AG04449 (cell line): ENCODE results near the gene ZNF521.

Experiments
- CTCF ChIA-PET: fragments of 350-600 bp; formaldehyde crosslinking; extraction: SDS; loops from one replicate; lab custom pipeline; 2021; ENCODE audit warnings: antibody characterized with exemption; lab: Yijun Ruan, JAX
- POLR2A ChIA-PET: fragments of 400-600, 350-600 bp; formaldehyde crosslinking; extraction: SDS; loops from one replicate; lab custom pipeline; 2020; ENCODE audit warnings: antibody characterized with exemption, inconsistent platforms; lab: Yijun Ruan, JAX
- DNase-seq: peaks from one replicate; pipeline ENCODE4 v3.0.0-alpha.2; 2010; ENCODE audit warnings: low read depth, low spot score
- H3K4me3 ChIP-seq: 2 replicates; pipeline ENCODE4 v1.5.1; 2011; ENCODE audit warnings: low read depth, mild to moderate bottlenecking, control low read depth, low read length
- TF ChIP-seq, protein P1 (sequence below): IDR thresholded peaks from one replicate; pipeline ENCODE4 v1.5.1; 2011; ENCODE audit warnings: mild to moderate bottlenecking, moderate library complexity, low read length, control low read depth, inconsistent platforms; ENCODE audit not compliant: insufficient read depth; ENCODE audit errors: missing control alignments

The ZNF521 gene

DNA sequence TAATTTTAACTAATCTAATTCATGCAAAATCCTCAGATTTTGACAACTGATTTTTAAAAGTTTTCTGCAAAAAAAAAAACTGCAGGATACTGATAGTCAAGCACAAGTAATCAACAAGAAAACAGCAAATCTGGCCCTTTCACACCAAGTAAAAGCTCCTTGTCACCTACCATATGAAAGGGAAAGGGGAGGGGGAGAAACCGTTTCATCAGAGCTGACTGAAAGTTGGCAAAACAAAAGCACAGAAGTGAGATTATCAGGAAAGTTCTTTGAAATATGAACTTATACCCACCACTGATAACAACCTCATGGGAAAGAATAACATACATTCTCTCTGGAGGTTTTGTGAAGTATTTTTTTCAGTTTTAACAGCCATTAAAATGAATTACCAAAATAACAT is 38.7 kb downstream of the ZNF521 start:
- TF ChIP-seq, protein P1, sequence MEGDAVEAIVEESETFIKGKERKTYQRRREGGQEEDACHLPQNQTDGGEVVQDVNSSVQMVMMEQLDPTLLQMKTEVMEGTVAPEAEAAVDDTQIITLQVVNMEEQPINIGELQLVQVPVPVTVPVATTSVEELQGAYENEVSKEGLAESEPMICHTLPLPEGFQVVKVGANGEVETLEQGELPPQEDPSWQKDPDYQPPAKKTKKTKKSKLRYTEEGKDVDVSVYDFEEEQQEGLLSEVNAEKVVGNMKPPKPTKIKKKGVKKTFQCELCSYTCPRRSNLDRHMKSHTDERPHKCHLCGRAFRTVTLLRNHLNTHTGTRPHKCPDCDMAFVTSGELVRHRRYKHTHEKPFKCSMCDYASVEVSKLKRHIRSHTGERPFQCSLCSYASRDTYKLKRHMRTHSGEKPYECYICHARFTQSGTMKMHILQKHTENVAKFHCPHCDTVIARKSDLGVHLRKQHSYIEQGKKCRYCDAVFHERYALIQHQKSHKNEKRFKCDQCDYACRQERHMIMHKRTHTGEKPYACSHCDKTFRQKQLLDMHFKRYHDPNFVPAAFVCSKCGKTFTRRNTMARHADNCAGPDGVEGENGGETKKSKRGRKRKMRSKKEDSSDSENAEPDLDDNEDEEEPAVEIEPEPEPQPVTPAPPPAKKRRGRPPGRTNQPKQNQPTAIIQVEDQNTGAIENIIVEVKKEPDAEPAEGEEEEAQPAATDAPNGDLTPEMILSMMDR: no peak
- no peak for DNase-seq
- POLR2A ChIA-PET: no interaction called here
- CTCF ChIA-PET: no interaction called here
- H3K4me3 ChIP-seq: no peak overlapping the region

- ChIA-PET CTCF (interaction anchor here (1.0 kb wide), 1 partner anchor 12 kb away, joined by 3 read pairs; no protein-coding TSS in a partner anchor), POLR2A (no interaction called here)
- DNase-seq: no peak
- TF ChIP-seq, protein P1: no peak
- H3K4me3 ChIP-seq: no peak overlapping the region
These were observed 41.9 kb downstream of the ZNF521 start for GRCh38 chr18:25310045-25310444.

GRCh38 chr18:25308381-25308780 is 43.6 kb downstream of the ZNF521 start:
- ChIA-PET POLR2A (no interaction called here), CTCF (no interaction called here)
- DNase-seq: no peak
- TF ChIP-seq, protein P1: no peak
- H3K4me3 ChIP-seq: no peak overlapping the region

GRCh38 chr18:25307192-25307591 is 44.8 kb downstream of the ZNF521 start:
- no peak overlapping the region for H3K4me3 ChIP-seq
- TF ChIP-seq, protein P1: no peak
- ChIA-PET CTCF (no interaction called here), POLR2A (no interaction called here)
- no peak for DNase-seq

DNA sequence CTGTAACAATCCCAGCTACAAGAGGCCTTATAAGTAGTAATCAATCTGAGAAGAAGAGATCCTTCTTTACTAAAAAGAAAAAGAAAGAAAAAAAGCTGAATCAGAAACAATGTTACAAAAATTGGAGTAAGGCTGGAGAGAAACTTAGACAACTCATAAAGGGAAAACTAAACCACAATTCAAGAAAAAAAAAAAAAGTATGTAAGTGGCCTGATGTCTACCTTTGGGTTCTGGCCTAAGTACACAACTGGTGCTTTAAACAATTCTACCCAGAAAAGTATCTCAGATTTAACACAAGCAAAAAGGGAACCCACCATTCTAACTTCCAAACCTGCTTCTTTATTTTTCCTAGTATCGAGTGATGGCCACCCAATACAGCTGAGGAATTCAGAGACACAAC is 45.3 kb downstream of the ZNF521 start:
- H3K4me3 ChIP-seq: no peak overlapping the region
- POLR2A ChIA-PET: interaction anchor here (0.6 kb wide), 1 partner anchor 15 kb away, joined by 3 read pairs; no protein-coding TSS in a partner anchor
- DNase-seq: no peak
- TF ChIP-seq, protein P1: no peak
- CTCF ChIA-PET: no interaction called here

DNA sequence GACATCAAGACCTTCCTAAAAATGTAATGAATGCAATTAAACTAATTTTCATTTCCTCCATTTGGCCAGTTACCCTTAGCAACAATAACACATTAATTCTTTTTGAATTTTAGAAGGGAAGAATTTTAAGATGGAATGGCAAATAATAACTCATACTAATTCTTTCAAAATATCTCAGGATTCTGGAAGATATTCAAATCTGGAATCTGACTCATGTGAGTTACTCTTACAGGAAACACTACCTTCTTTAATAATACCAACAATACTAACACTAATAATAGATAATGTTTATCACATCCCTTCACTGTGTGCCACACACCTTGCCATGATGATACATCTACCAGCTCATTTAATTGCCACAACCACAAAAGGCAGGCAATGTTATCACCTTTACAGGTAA is 46.4 kb downstream of the ZNF521 start:
- no peak for DNase-seq
- ChIA-PET CTCF (no interaction called here), POLR2A (no interaction called here)
- H3K4me3 ChIP-seq: no peak overlapping the region
- TF ChIP-seq, protein P1: no peak
